ENCODE results near the gene C17orf75. TPM values are rescaled to one million over a fixed set of nuclear protein-coding genes. Genes with fewer than 3 reads are reported as not detected.

C17orf75 gene
- total RNA-seq, 1 experiment from 2014 or later = 26.9 TPM

- POLR2A ChIA-PET (ENCODE audit: low non-redundant PET) = interaction anchor here (0.6 kb wide), 1 partner anchor 34 kb away, joined by 4 read pairs; no protein-coding TSS in a partner anchor
- H3K27me3 ChIP-seq (replicated peaks; ENCODE audit: insufficient read depth, low read depth, low read length, poor library complexity) = no peaks in the 10 kb centered on the region
Measured at GRCh38 chr17:32281011-32281451, 60.9 kb downstream of the C17orf75 start.

GRCh38 chr17:32279891-32280716 lies 61.9 kb downstream of the C17orf75 start:
- Histone ChIP-seq H3K9me3 (ENCODE audit: low read depth, low read length, poor library complexity, severe bottlenecking) (no peaks in the 10 kb centered on the region), H3K27me3 (replicated peaks; ENCODE audit: insufficient read depth, low read depth, low read length, poor library complexity) (no peaks in the 10 kb centered on the region), H3K4me1 (ENCODE audit: insufficient read depth, low read length, poor library complexity, severe bottlenecking) (no peaks in the 10 kb centered on the region), H3K4me3 (ENCODE audit: low read depth, low read length, poor library complexity, severe bottlenecking) (no peak overlapping the region), H3K36me3 (ENCODE audit: insufficient read depth, low read length, poor library complexity, severe bottlenecking) (no peaks in the 10 kb centered on the region), H3K27ac (ENCODE audit: low read depth, low read length, poor library complexity, severe bottlenecking) (no peak overlapping the region)
- CTCF ChIA-PET = no interaction called here
- POLR2A ChIA-PET (ENCODE audit: low non-redundant PET) = no interaction called here
- TF ChIP-seq EZH2 (IDR thresholded peaks at IDR 0.05; ENCODE audit: borderline replicate concordance, low read depth, low read length, poor library complexity, severe bottlenecking) = no peak
- no peak for TF ChIP-seq CTCF (conservative IDR thresholded peaks at IDR 0.05; ENCODE audit: low read depth, low read length)
- DNase-seq (ENCODE audit: low spot score) = no peak
- intact Hi-C loops (cut with micrococcal nuclease; ENCODE audit: unreplicated experiment) = no loop called here
- no TSS peak for BruUV-seq (replicated peaks)

More at GRCh38 chr17:32281011-32281451, 60.9 kb downstream of the C17orf75 start:
- H3K27ac ChIP-seq (ENCODE audit: low read depth, low read length, poor library complexity, severe bottlenecking) = no peak overlapping the region
- intact Hi-C loops (cut with micrococcal nuclease; ENCODE audit: unreplicated experiment) = no loop called here
- H3K36me3 ChIP-seq (ENCODE audit: insufficient read depth, low read length, poor library complexity, severe bottlenecking) = no peaks in the 10 kb centered on the region
- no peak for DNase-seq (ENCODE audit: low spot score)
- no peak overlapping the region for H3K4me3 ChIP-seq (ENCODE audit: low read depth, low read length, poor library complexity, severe bottlenecking)
- TF ChIP-seq CTCF (conservative IDR thresholded peaks at IDR 0.05; ENCODE audit: low read depth, low read length) (no peak), EZH2 (IDR thresholded peaks at IDR 0.05; ENCODE audit: borderline replicate concordance, low read depth, low read length, poor library complexity, severe bottlenecking) (no peak)
- no peaks in the 10 kb centered on the region for H3K9me3 ChIP-seq (ENCODE audit: low read depth, low read length, poor library complexity, severe bottlenecking)
- no TSS peak for BruUV-seq (replicated peaks)
- H3K4me1 ChIP-seq (ENCODE audit: insufficient read depth, low read length, poor library complexity, severe bottlenecking) = no peaks in the 10 kb centered on the region
- CTCF ChIA-PET = no interaction called here

- CTCF ChIA-PET = no interaction called here
- H3K4me1 ChIP-seq (ENCODE audit: insufficient read depth, low read length, poor library complexity, severe bottlenecking) = no peaks in the 10 kb centered on the region
- H3K27me3 ChIP-seq (replicated peaks; ENCODE audit: insufficient read depth, low read depth, low read length, poor library complexity) = no peaks in the 10 kb centered on the region
- intact Hi-C loops (cut with micrococcal nuclease; ENCODE audit: unreplicated experiment) = no loop called here
- no peak for DNase-seq (ENCODE audit: low spot score)
- no peak overlapping the region for H3K27ac ChIP-seq (ENCODE audit: low read depth, low read length, poor library complexity, severe bottlenecking)
- POLR2A ChIA-PET (ENCODE audit: low non-redundant PET) = no interaction called here
- no peak for TF ChIP-seq EZH2 (IDR thresholded peaks at IDR 0.05; ENCODE audit: borderline replicate concordance, low read depth, low read length, poor library complexity, severe bottlenecking)
- TF ChIP-seq CTCF (conservative IDR thresholded peaks at IDR 0.05; ENCODE audit: low read depth, low read length) = no peak
- H3K4me3 ChIP-seq (ENCODE audit: low read depth, low read length, poor library complexity, severe bottlenecking) = no peak overlapping the region
- H3K36me3 ChIP-seq (ENCODE audit: insufficient read depth, low read length, poor library complexity, severe bottlenecking) = no peaks in the 10 kb centered on the region
- no peaks in the 10 kb centered on the region for H3K9me3 ChIP-seq (ENCODE audit: low read depth, low read length, poor library complexity, severe bottlenecking)
- no TSS peak for BruUV-seq (replicated peaks)
Measured at GRCh38 chr17:32278815-32279214, 63.2 kb downstream of the C17orf75 start.

Small RNAs within 50 kb of the gene (microRNA-seq; reads per million reads assigned to microRNA genes)
- 1.9 reads per million for gene MIR632

Other genes with a start within 250 kb of the C17orf75 start
- gene RHOT1, start 199.7 kb downstream of the C17orf75 start, total RNA-seq (2021) = 18.0 and 20.4 TPM in 2 replicates
- gene RHBDL3, start 76.3 kb downstream of the C17orf75 start, total RNA-seq (2021) = 0.80 and 0.90 TPM in 2 replicates
- 177 and 178 TPM in 2 replicates for gene ZNF207, start 8.0 kb upstream of the C17orf75 start, total RNA-seq (2021)
- 195 and 213 TPM in 2 replicates for gene PSMD11, start 102.3 kb upstream of the C17orf75 start, total RNA-seq (2021)
- gene CDK5R1, start 144.8 kb upstream of the C17orf75 start, total RNA-seq (2021) = 3.9 and 5.1 TPM in 2 replicates